KMS-11 (cell line): ENCODE data around the gene CDK2.

Source experiments
- H2AFZ ChIP-seq: fragments of 200-600 bp; sonication (generic); 2 replicates; pipeline ENCODE4 v1.6.1; 2016; ENCODE audit warnings: antibody characterized with exemption, mixed run types, low read depth
- H3K27ac ChIP-seq: fragments of 200-600 bp; sonication (generic); 2 replicates; pipeline ENCODE4 v1.6.1; 2016; ENCODE audit warnings: mild to moderate bottlenecking, mixed run types
- H3K27me3 ChIP-seq: fragments of 200-600 bp; sonication (generic); 2 replicates; pipeline ENCODE4 v1.6.1; 2017; ENCODE audit warnings: mild to moderate bottlenecking, low read depth, mixed run types, moderate library complexity; ENCODE audit not compliant: insufficient read depth
- H3K36me3 ChIP-seq: fragments of 200-600 bp; sonication (generic); 2 replicates; pipeline ENCODE4 v1.6.1; 2017; ENCODE audit warnings: mild to moderate bottlenecking, mixed run types; ENCODE audit not compliant: insufficient read depth
- H3K4me1 ChIP-seq: fragments of 200-600 bp; sonication (generic); 2 replicates; pipeline ENCODE4 v1.6.1; 2016; ENCODE audit warnings: mild to moderate bottlenecking, low read depth, mixed run types; ENCODE audit not compliant: poor library complexity, severe bottlenecking
- H3K4me2 ChIP-seq: fragments of 200-600 bp; sonication (generic); 2 replicates; pipeline ENCODE4 v1.7.0; 2016; ENCODE audit warnings: mild to moderate bottlenecking, mixed run types
- H3K4me3 ChIP-seq: fragments of 200-600 bp; sonication (generic); IDR thresholded peaks from 2 replicates; pipeline ENCODE4 v1.6.1; 2017; ENCODE audit warnings: low read depth, low read length, mixed read lengths; ENCODE audit not compliant: insufficient read depth
- H3K79me2 ChIP-seq: fragments of 200-600 bp; sonication (generic); 2 replicates; pipeline ENCODE4 v1.6.1; 2016; ENCODE audit warnings: low read depth, mixed run types; ENCODE audit not compliant: insufficient read depth
- H3K9ac ChIP-seq: fragments of 200-600 bp; sonication (generic); 2 replicates; pipeline ENCODE4 v1.6.1; 2016; ENCODE audit warnings: mild to moderate bottlenecking, mixed run types
- H4K20me1 ChIP-seq: fragments of 200-600 bp; sonication (generic); 2 replicates; pipeline ENCODE4 v1.6.1; 2016; ENCODE audit warnings: mild to moderate bottlenecking, mixed run types; ENCODE audit not compliant: insufficient read depth
- CTCF ChIP-seq: fragments of 200-600 bp; sonication (generic); conservative IDR thresholded peaks from 2 replicates; pipeline ENCODE4 v1.6.1; 2017; ENCODE audit warnings: low read depth, mild to moderate bottlenecking, antibody characterized with exemption, low read length, moderate library complexity, mixed read lengths

The CDK2 gene

GRCh38 chr12:55925870-55926737 lies 40.5 kb upstream of the CDK2 start:
- Histone ChIP-seq H3K4me3 (no peak overlapping the region), H3K27me3 (no peaks in the 10 kb centered on the region), H2AFZ (peak overlapping the region; percentile 38), H3K27ac (peak overlapping the region; percentile 93), H3K9ac (peak overlapping the region; percentile 85), H3K36me3 (no peaks in the 10 kb centered on the region), H4K20me1 (no peaks in the 10 kb centered on the region), H3K4me1 (peaks cover 49% of the 10 kb centered on the region), H3K79me2 (peaks cover 53% of the 10 kb centered on the region), H3K4me2 (peak overlapping the region; percentile 80)
- no peak for TF ChIP-seq CTCF

- peaks cover 45% of the 10 kb centered on the region for H3K79me2 ChIP-seq
- peak overlapping the region; percentile 80 for H3K4me2 ChIP-seq
- H3K27ac ChIP-seq = peak overlapping the region; percentile 93
- H3K36me3 ChIP-seq = no peaks in the 10 kb centered on the region
- H3K27me3 ChIP-seq = no peaks in the 10 kb centered on the region
- no peaks in the 10 kb centered on the region for H4K20me1 ChIP-seq
- H2AFZ ChIP-seq = peak overlapping the region; percentile 38
- peak; percentile 100 for TF ChIP-seq CTCF
- H3K9ac ChIP-seq = peak overlapping the region; percentile 85
- no peak overlapping the region for H3K4me3 ChIP-seq
- peaks cover 55% of the 10 kb centered on the region for H3K4me1 ChIP-seq
Measured at GRCh38 chr12:55926738-55927587, 39.7 kb upstream of the CDK2 start.

GRCh38 chr12:55927588-55928502 lies 38.8 kb upstream of the CDK2 start, which contains the start of gene PYM1:
Gene PYM1, minus strand, starts transcription at chr12:55927894. Its CDS starts 133 bp downstream, at chr12:55927761.
- Histone ChIP-seq H3K4me2 (peak within 1 kb of the TSS; percentile 80), H3K9ac (peak within 1 kb of the TSS; percentile 85), H3K79me2 (peaks cover 37% of the 10 kb centered on the region), H4K20me1 (no peaks in the 10 kb centered on the region), H2AFZ (peak within 1 kb of the TSS; percentile 38), H3K4me1 (peaks cover 62% of the 10 kb centered on the region), H3K4me3 (peak within 1 kb of the TSS; percentile 34), H3K36me3 (no peaks in the 10 kb centered on the region), H3K27ac (peak within 1 kb of the TSS; percentile 93), H3K27me3 (no peaks in the 10 kb centered on the region; the same call in 1 of the 2 replicates)
- no peak for TF ChIP-seq CTCF
